GM12874 (cell line): ENCODE results near the gene RAD51B.

ENCODE experiments used
- CTCF ChIP-seq: IDR thresholded peaks from 2 replicates; pipeline ENCODE4 v1.5.1; 2011; ENCODE audit warnings: low read depth, mild to moderate bottlenecking, control low read depth, low read length, moderate library complexity; ENCODE audit not compliant: insufficient read depth

The RAD51B gene

GRCh38 chr14:68580096-68580645, 760.6 kb downstream of the RAD51B start:
- no peak for TF ChIP-seq CTCF

- TF ChIP-seq CTCF, result no peak
Observed at GRCh38 chr14:68580671-68581070, 761.1 kb downstream of the RAD51B start.

GRCh38 chr14:68583548-68584280, 764.1 kb downstream of the RAD51B start:
- TF ChIP-seq CTCF, result no peak

- TF ChIP-seq CTCF, result no peak
Observed at GRCh38 chr14:68584786-68585185, 765.2 kb downstream of the RAD51B start.

GRCh38 chr14:68585690-68586089, 766.1 kb downstream of the RAD51B start:
- TF ChIP-seq CTCF, result no peak

- TF ChIP-seq CTCF, result no peak
Observed at GRCh38 chr14:68586896-68587751, 767.5 kb downstream of the RAD51B start.

- TF ChIP-seq CTCF, result no peak
Observed at GRCh38 chr14:68587931-68588330, 768.4 kb downstream of the RAD51B start.
